ENCODE results near the gene MAD1L1.
A peak's percentile ranks its signal among the peaks of the same experiment; 100 is the strongest.

The MAD1L1 gene

GRCh38 chr7:2013381-2014311, 219.1 kb downstream of the MAD1L1 start:
- DNase-seq (ENCODE audit: low spot score): no peak

- DNase-seq (ENCODE audit: low spot score): no peak
Measured at GRCh38 chr7:2012981-2013380, 219.8 kb downstream of the MAD1L1 start.

GRCh38 chr7:2012044-2012900, 220.5 kb downstream of the MAD1L1 start:
- DNase-seq (ENCODE audit: low spot score): no peak

- no peak for DNase-seq (ENCODE audit: low spot score)
Measured at GRCh38 chr7:2011266-2012043, 221.3 kb downstream of the MAD1L1 start.

- DNase-seq (ENCODE audit: low spot score): no peak
Measured at GRCh38 chr7:2010551-2011265, 222.0 kb downstream of the MAD1L1 start.

GRCh38 chr7:2010101-2010500, 222.6 kb downstream of the MAD1L1 start:
- DNase-seq (ENCODE audit: low spot score): no peak

GRCh38 chr7:2009541-2010001, 223.2 kb downstream of the MAD1L1 start:
- DNase-seq (ENCODE audit: low spot score): no peak

- DNase-seq (ENCODE audit: low spot score): no peak
Measured at GRCh38 chr7:2008936-2009540, 223.7 kb downstream of the MAD1L1 start.

GRCh38 chr7:2008101-2008935, 224.4 kb downstream of the MAD1L1 start:
- DNase-seq (ENCODE audit: low spot score): no peak

- DNase-seq (ENCODE audit: low spot score): peak; percentile 62
Measured at GRCh38 chr7:2007551-2007950, 225.2 kb downstream of the MAD1L1 start.

GRCh38 chr7:2006921-2007381, 225.8 kb downstream of the MAD1L1 start:
- peak; percentile 33 for DNase-seq (ENCODE audit: low spot score)

GRCh38 chr7:2006231-2006771, 226.4 kb downstream of the MAD1L1 start:
- peak; percentile 59 for DNase-seq (ENCODE audit: low spot score)

- peak; percentile 51 for DNase-seq (ENCODE audit: low spot score)
Measured at GRCh38 chr7:2005786-2006185, 227.0 kb downstream of the MAD1L1 start.

GRCh38 chr7:2004841-2005725, 227.7 kb downstream of the MAD1L1 start:
- peak; percentile 55 for DNase-seq (ENCODE audit: low spot score)

GRCh38 chr7:2003931-2004812, 228.6 kb downstream of the MAD1L1 start:
- peak; percentile 49 for DNase-seq (ENCODE audit: low spot score)

GRCh38 chr7:2003451-2003930, 229.3 kb downstream of the MAD1L1 start:
- peak; percentile 42 for DNase-seq (ENCODE audit: low spot score)

All from left forelimb (tissue), 1 donor.